BE2C (cell line): ENCODE results near the gene PTCHD4. TPM values are rescaled to one million over a fixed set of nuclear protein-coding genes. Genes with fewer than 3 reads are reported as not detected.

ENCODE experiments used
- DNase-seq: peaks from one replicate; pipeline ENCODE4 v3.0.0-alpha.2; 2020
- H3K27me3 ChIP-seq: fragments of 250-450 bp; sonication (Bioruptor Pico); 2 replicates; pipeline ENCODE4 v1.5.1; 2020; ENCODE audit warnings: mild to moderate bottlenecking
- H3K36me3 ChIP-seq: fragments of 250-450 bp; sonication (Bioruptor Pico); 2 replicates; pipeline ENCODE4 v1.5.1; 2020; ENCODE audit warnings: mild to moderate bottlenecking
- H3K4me1 ChIP-seq: fragments of 250-450 bp; sonication (Bioruptor Pico); 2 replicates; pipeline ENCODE4 v1.5.1; 2020
- H3K4me3 ChIP-seq: 2 replicates; pipeline ENCODE4 v1.5.1; 2011; ENCODE audit warnings: low read depth, low read length
- H3K9me3 ChIP-seq: fragments of 250-450 bp; sonication (Bioruptor Pico); 2 replicates; pipeline ENCODE4 v1.5.1; 2020
- polyA plus RNA-seq: library from polyadenylated mRNA; unstranded; fragments of >200 nt; gene quantifications from one replicate; pipeline ENCODE4 v1.2.1, GENCODE V29; 2012; ENCODE audit warnings: low read depth, missing spikeins; ENCODE audit not compliant: insufficient read length, insufficient read depth
- TF ChIP-seq, protein P1 (sequence below): IDR thresholded peaks from 2 replicates; pipeline ENCODE4 v1.5.1; 2012; ENCODE audit warnings: mild to moderate bottlenecking, low read depth, low read length

The PTCHD4 gene
- not detected for polyA plus RNA-seq

DNA sequence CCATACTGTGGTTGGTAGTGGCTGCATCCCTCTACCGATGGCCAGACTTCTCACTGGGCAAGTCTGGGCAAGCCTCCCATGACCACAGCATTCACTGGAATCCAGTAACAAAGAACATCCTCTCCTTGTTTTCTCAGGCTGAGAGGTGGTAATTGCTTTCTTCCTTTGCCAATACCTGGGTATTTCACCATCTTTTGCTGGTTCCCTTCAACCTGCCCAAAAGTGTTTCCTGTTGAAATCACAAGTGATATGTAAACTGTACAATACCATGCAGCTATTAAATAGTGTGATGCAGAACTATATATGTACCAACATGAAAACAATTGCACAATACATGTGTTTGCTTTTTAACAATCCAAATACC, at the start of gene PTCHD4:
TSS of gene PTCHD4 (minus strand) at position 55 of the 364 bp plus-strand sequence. CDS start 42,240 bp downstream, outside the sequence.
- H3K36me3 ChIP-seq = no peaks in the 10 kb centered on the region
- H3K27me3 ChIP-seq = no peaks in the 10 kb centered on the region
- no peak within 1 kb of the TSS for H3K4me3 ChIP-seq
- no peaks in the 10 kb centered on the region; the same call in 1 of the 2 replicates for H3K9me3 ChIP-seq
- H3K4me1 ChIP-seq = no peaks in the 10 kb centered on the region
- TF ChIP-seq, protein P1, sequence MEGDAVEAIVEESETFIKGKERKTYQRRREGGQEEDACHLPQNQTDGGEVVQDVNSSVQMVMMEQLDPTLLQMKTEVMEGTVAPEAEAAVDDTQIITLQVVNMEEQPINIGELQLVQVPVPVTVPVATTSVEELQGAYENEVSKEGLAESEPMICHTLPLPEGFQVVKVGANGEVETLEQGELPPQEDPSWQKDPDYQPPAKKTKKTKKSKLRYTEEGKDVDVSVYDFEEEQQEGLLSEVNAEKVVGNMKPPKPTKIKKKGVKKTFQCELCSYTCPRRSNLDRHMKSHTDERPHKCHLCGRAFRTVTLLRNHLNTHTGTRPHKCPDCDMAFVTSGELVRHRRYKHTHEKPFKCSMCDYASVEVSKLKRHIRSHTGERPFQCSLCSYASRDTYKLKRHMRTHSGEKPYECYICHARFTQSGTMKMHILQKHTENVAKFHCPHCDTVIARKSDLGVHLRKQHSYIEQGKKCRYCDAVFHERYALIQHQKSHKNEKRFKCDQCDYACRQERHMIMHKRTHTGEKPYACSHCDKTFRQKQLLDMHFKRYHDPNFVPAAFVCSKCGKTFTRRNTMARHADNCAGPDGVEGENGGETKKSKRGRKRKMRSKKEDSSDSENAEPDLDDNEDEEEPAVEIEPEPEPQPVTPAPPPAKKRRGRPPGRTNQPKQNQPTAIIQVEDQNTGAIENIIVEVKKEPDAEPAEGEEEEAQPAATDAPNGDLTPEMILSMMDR = no peak
- DNase-seq = no peak

DNA sequence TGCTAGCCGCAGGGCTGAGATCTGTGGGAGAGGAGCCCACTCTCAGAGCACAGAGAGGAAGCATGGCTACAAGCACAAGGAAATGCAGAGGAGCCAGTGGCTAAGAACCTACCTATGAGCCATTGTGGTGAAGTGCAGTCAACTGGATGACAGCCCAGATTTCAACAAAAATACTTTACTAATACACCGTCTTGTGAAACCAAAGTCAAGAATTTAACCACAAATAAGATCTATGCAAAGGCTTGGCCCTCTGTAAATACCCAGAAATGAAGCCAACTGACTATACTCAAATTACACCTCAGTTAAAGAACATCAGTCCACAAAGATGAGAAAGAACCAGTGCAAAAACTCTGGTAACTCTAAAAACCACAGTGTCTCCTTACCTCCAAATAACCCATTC, 40.1 kb upstream of the PTCHD4 start:
- H3K27me3 ChIP-seq = no peaks in the 10 kb centered on the region

DNA sequence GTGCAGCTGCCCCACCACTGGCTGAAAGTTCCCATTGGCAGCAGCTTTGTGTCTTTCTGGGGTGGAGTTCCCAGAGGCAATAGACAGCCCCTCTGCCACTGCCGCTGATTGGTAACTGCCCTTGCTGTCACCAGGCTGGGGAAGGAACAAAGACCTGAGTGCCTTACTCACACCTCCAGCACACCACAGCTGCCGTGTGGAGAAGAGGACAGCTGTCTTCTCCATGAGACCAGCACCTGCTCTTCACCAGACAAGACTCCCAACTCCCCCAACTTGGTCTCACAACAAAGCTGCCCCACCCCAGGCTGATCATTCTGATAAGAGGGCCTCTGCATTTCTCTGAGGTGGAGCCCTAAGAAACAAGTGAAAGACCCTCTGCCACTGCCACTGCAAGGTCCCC, 39.7 kb upstream of the PTCHD4 start:
- Histone ChIP-seq H3K27me3 (no peaks in the 10 kb centered on the region), H3K4me1 (no peaks in the 10 kb centered on the region), H3K9me3 (no peaks in the 10 kb centered on the region), H3K4me3 (no peak overlapping the region), H3K36me3 (no peaks in the 10 kb centered on the region)
- TF ChIP-seq, protein P1 = no peak
- DNase-seq = no peak

More for the DNA sequence above, 40.1 kb upstream of the PTCHD4 start:
- no peaks in the 10 kb centered on the region for H3K36me3 ChIP-seq
- H3K9me3 ChIP-seq = no peaks in the 10 kb centered on the region
- TF ChIP-seq, protein P1 = no peak
- DNase-seq = no peak
- H3K4me3 ChIP-seq = no peak overlapping the region
- H3K4me1 ChIP-seq = no peaks in the 10 kb centered on the region

DNA sequence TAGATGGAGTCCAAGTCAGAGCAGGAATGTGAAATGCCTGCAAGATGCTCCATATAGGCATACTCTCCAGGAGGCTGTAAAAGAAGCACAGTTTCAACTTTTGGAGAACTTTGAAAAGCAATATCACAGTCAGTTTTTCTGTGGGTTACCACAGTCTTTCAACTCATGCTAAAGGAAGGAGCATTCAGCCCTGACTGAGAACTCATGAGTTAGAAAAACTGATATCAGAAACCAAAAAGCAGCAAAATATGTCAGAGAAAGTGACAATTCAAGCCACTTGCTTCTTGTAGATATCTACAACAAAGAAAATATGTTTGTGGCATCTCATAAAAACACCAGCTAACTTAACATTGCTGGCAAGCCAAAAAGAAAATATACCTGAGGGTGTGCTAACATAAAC, 36.1 kb upstream of the PTCHD4 start:
- TF ChIP-seq, protein P1 = no peak
- DNase-seq = no peak
- Histone ChIP-seq H3K4me3 (no peak overlapping the region), H3K36me3 (no peaks in the 10 kb centered on the region), H3K9me3 (no peaks in the 10 kb centered on the region), H3K4me1 (no peaks in the 10 kb centered on the region), H3K27me3 (no peaks in the 10 kb centered on the region)

DNA sequence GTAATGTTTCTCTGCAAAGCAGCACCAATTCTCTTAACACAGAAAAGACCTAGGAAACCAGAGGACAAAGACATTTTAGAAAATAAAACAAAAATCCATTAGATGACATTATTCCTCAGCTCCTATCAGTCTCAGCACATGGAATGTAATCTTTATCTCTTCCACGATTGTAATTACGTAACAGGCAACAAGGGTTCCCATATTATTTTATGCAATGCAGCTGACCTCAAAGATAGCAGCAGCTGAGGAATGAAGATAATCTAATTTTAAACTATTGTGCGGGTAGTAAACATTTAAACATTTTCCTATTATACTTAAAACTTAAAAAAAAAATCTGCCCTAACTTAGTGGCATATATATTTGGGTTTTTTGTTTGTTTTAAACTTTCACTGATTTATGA, 33.0 kb upstream of the PTCHD4 start:
- Histone ChIP-seq H3K36me3 (no peaks in the 10 kb centered on the region), H3K4me1 (no peaks in the 10 kb centered on the region), H3K4me3 (no peak overlapping the region), H3K27me3 (no peaks in the 10 kb centered on the region), H3K9me3 (no peaks in the 10 kb centered on the region)
- TF ChIP-seq, protein P1 = no peak
- DNase-seq = no peak

DNA sequence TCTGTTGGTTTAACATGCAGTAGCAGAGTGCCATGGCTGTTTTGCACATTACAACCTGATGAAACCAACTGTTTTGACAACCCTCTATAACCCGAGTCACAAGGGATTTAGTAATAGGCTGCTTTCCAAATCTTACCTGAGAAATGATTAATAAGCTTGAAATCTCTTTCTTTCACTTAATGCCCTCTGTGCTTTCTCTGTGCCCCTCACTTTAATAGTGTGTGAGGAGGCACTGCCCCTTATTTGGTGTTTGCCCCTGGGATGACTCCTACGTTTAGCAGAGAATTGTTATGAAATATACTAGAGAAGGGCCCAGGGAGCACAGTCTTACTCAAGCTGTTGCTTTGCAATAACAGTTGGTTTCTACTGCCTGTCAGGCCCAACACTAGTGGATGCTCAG, 31.0 kb upstream of the PTCHD4 start:
- no peak for DNase-seq
- Histone ChIP-seq H3K36me3 (no peaks in the 10 kb centered on the region), H3K4me1 (no peaks in the 10 kb centered on the region)

More for the DNA sequence above, 31.0 kb upstream of the PTCHD4 start:
- TF ChIP-seq, protein P1 = no peak
- no peaks in the 10 kb centered on the region for H3K9me3 ChIP-seq
- H3K4me3 ChIP-seq = no peak overlapping the region
- no peaks in the 10 kb centered on the region for H3K27me3 ChIP-seq
